ENCODE data around the gene OR2S2. TPM values are rescaled to one million over a fixed set of nuclear protein-coding genes. Genes with fewer than 3 reads are reported as not detected.
"Not testable (repeated sequence)": the region's sequence is repeated elsewhere in the genome, so short reads cannot be mapped to it uniquely, and the experiment has no call there.

OR2S2 gene, protein sequence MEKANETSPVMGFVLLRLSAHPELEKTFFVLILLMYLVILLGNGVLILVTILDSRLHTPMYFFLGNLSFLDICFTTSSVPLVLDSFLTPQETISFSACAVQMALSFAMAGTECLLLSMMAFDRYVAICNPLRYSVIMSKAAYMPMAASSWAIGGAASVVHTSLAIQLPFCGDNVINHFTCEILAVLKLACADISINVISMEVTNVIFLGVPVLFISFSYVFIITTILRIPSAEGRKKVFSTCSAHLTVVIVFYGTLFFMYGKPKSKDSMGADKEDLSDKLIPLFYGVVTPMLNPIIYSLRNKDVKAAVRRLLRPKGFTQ
- not detected in 2 replicates for total RNA-seq (2014; rRNA removed; shearing (Covaris generic); ENCODE audit: low replicate concordance)

DNA sequence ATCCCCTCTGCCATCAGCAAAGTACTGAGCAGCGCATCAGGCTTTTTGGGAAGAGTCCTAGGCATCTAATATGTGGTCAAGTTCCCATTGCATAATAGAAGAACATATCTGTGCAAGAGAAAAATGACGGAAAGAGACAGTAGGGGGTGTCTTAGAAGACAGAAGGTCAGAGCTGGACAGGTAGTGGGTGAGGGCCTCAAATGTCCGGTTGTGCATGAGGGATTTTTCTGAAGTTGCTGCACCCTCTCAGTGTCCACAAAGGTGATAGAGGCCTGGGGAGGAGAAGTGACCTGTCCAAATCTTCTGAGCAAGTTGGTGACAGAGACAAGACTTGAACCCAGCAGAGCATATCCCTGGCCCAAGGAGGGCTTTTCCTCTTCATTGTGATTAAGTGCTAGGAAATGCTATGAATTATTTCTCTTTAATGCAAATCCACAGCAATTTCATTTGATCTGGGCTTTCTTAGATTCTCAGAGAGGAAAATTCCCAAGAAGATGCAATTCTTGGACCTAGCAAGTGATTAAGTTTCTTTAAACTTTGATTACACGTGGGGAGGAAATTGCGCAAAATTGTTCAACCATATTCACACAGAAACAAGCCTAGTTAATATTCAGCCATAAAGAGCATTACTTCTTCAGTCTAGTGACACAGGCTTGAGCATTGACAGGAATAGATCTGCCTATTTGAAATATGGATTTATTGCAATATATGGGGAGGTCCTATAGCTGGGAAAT lies at the start of gene OR2S2:
OR2S2 (minus strand) TSS at position 51 of the 734 bp plus-strand sequence. CDS start 56 bp downstream, outside the sequence.
- no peak within 1 kb of the TSS for H2AFZ ChIP-seq (ENCODE audit: low read length)
- no peaks in the 10 kb centered on the region for H3K27me3 ChIP-seq (ENCODE audit: low read length)
- no peaks in the 10 kb centered on the region for H3K9me3 ChIP-seq (ENCODE audit: low read length)
- H3K4me3 ChIP-seq (ENCODE audit: low read length), result no peak within 1 kb of the TSS
- H4K20me1 ChIP-seq (ENCODE audit: insufficient read depth, low read depth, low read length), result no peaks in the 10 kb centered on the region; the same call in 1 of the 2 replicates
- no peak for DNase-seq
- no peak within 1 kb of the TSS for H3K27ac ChIP-seq (ENCODE audit: low read length)
- no peaks in the 10 kb centered on the region for H3K9me2 ChIP-seq (replicated peaks; ENCODE audit: insufficient read depth, low read length)
- no peaks in the 10 kb centered on the region for H3K36me3 ChIP-seq (ENCODE audit: insufficient read depth, low read length)
- no peaks in the 10 kb centered on the region for H3K4me1 ChIP-seq (ENCODE audit: low read length)
- H3K79me2 ChIP-seq (ENCODE audit: low read length), result no peaks in the 10 kb centered on the region
- H3K4me2 ChIP-seq (ENCODE audit: low read depth, low read length, poor library complexity, severe bottlenecking), result no peak within 1 kb of the TSS
- no peak within 1 kb of the TSS for H3K9ac ChIP-seq (ENCODE audit: low read length)

DNA sequence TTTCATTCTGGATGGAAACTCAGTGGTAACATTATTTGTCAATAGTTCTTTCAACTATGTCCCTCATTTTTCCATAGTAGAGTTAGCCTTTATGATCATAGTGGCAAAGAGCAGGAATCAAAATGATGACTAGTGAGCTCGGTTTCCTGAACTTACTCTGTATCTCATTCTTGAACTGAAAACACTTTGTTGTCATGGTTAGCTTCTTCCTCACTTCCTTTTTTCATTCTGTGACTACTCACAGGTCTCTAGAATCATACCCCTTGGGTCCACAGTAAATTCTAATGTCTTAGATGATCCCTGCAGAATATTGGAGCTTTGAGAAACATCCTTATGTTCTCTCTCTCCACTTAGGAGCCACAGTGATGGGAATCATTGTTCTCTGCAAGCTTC lies 49.4 kb upstream of the OR2S2 start:
- H3K9me2 ChIP-seq (replicated peaks; ENCODE audit: insufficient read depth, low read length), result no peaks in the 10 kb centered on the region
- H3K27ac ChIP-seq (ENCODE audit: low read length), result no peak overlapping the region
- DNase-seq, result peak; percentile 51
- no peaks in the 10 kb centered on the region for H3K9me3 ChIP-seq (ENCODE audit: low read length)
- H3K4me3 ChIP-seq (ENCODE audit: low read length), result no peak overlapping the region
- H3K4me1 ChIP-seq (ENCODE audit: low read length), result no peaks in the 10 kb centered on the region
- no peak overlapping the region for H3K9ac ChIP-seq (ENCODE audit: low read length)
- H4K20me1 ChIP-seq (ENCODE audit: insufficient read depth, low read depth, low read length), result no peaks in the 10 kb centered on the region
- no peaks in the 10 kb centered on the region for H3K79me2 ChIP-seq (ENCODE audit: low read length)
- 0 out of 2 replicates have a peak, but pooled peaks cover 4% of the 10 kb centered on the region for H3K27me3 ChIP-seq (ENCODE audit: low read length)
- H3K36me3 ChIP-seq (ENCODE audit: insufficient read depth, low read length), result no peaks in the 10 kb centered on the region
- no peak overlapping the region for H3K4me2 ChIP-seq (ENCODE audit: low read depth, low read length, poor library complexity, severe bottlenecking)
- H2AFZ ChIP-seq (ENCODE audit: low read length), result no peak overlapping the region

DNA sequence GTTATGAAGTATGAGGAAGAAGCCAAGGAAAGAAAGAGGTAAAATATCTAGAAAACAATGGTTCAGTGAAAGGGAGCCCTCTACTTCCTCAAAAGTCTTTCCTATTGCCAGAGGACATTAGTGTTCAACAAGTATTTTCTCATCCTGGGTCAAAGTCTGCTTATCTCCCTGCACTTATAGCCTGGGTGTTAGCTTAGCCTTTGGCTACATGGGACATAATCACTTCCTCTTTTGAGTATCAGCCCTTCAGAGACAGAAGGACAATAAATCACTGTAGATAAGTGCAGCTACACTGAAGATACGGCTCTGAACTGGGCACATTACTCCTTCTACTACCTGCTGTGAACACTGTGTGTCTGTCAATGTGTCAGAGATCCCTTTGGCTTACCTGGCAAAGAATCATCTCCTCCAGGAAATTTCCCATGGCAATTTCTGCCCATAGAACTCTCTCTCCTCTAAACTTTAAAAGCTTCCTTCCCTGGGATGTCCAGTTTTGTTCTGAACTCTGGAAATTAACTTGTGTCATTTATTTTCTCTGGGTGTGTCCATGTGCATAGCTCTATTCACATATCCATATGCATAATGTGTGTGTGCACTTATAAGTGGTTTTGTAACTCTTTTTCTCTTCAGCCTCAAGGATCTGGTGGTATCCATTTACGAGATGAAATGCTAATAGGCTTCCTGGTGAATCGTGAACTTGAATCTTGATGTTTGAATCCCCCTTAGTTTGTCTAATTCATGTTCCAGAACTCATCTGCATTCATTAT lies 48.8 kb upstream of the OR2S2 start:
- Histone ChIP-seq H3K79me2 (ENCODE audit: low read length) (no peaks in the 10 kb centered on the region), H4K20me1 (ENCODE audit: insufficient read depth, low read depth, low read length) (no peaks in the 10 kb centered on the region), H3K9me2 (replicated peaks; ENCODE audit: insufficient read depth, low read length) (no peaks in the 10 kb centered on the region), H2AFZ (ENCODE audit: low read length) (no peak overlapping the region), H3K27me3 (ENCODE audit: low read length) (0 out of 2 replicates have a peak, but pooled peaks cover 4% of the 10 kb centered on the region), H3K27ac (ENCODE audit: low read length) (no peak overlapping the region), H3K9me3 (ENCODE audit: low read length) (no peaks in the 10 kb centered on the region), H3K4me2 (ENCODE audit: low read depth, low read length, poor library complexity, severe bottlenecking) (no peak overlapping the region), H3K4me1 (ENCODE audit: low read length) (no peaks in the 10 kb centered on the region), H3K36me3 (ENCODE audit: insufficient read depth, low read length) (no peaks in the 10 kb centered on the region), H3K9ac (ENCODE audit: low read length) (no peak overlapping the region), H3K4me3 (ENCODE audit: low read length) (no peak overlapping the region)
- DNase-seq, result no peak

DNA sequence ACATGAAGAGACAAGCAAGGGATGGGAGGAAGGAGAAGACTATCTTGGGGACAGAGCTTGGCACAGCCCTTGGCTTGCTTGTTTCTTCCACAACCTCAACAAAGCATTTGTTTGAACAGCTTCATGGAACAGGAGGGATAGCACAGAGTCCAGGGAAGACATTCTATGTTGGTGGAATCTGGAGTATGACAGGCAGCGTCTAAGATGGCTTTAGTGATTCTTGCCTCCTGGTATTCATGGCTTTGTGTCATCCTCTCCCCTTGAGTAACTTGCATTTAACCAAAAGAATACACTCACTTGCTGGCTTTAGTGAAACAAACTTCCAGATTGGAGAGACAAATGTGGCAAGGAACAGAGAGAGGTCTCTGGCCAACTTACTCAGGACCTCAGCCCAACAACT lies 47.9 kb upstream of the OR2S2 start:
- DNase-seq, result no peak
- Histone ChIP-seq H3K4me3 (ENCODE audit: low read length) (no peak overlapping the region), H3K27ac (ENCODE audit: low read length) (no peak overlapping the region), H2AFZ (ENCODE audit: low read length) (no peak overlapping the region), H3K9ac (ENCODE audit: low read length) (no peak overlapping the region), H3K79me2 (ENCODE audit: low read length) (no peaks in the 10 kb centered on the region), H3K9me3 (ENCODE audit: low read length) (no peaks in the 10 kb centered on the region), H3K27me3 (ENCODE audit: low read length) (0 out of 2 replicates have a peak, but pooled peaks cover 4% of the 10 kb centered on the region), H4K20me1 (ENCODE audit: insufficient read depth, low read depth, low read length) (no peaks in the 10 kb centered on the region), H3K4me1 (ENCODE audit: low read length) (no peaks in the 10 kb centered on the region), H3K4me2 (ENCODE audit: low read depth, low read length, poor library complexity, severe bottlenecking) (no peak overlapping the region), H3K9me2 (replicated peaks; ENCODE audit: insufficient read depth, low read length) (no peaks in the 10 kb centered on the region), H3K36me3 (ENCODE audit: insufficient read depth, low read length) (no peaks in the 10 kb centered on the region)

DNA sequence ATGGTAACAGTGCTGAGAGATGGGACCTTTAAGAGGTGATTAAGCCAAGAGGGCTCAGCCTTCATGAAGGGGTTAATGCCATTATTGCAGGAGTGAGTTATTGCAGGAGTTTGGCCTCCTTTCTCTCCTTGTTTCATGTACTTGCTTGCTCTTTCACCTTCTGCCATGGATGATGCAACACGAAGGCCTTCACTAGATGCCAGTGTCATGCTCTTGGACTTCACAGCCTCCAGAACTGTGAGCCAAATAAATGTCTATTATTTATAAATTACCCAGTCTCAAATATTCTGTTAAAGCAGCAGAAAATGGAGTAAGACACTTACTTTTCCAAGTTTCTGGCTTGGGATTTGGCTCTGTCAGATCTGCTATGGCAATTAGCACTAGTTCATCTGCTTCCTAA lies 40.4 kb upstream of the OR2S2 start:
- Histone ChIP-seq H2AFZ (ENCODE audit: low read length) (no peak overlapping the region), H3K9me3 (ENCODE audit: low read length) (no peaks in the 10 kb centered on the region), H3K27ac (ENCODE audit: low read length) (no peak overlapping the region), H3K27me3 (ENCODE audit: low read length) (no peaks in the 10 kb centered on the region), H3K9me2 (replicated peaks; ENCODE audit: insufficient read depth, low read length) (no peaks in the 10 kb centered on the region), H3K79me2 (ENCODE audit: low read length) (no peaks in the 10 kb centered on the region), H3K36me3 (ENCODE audit: insufficient read depth, low read length) (no peaks in the 10 kb centered on the region), H3K9ac (ENCODE audit: low read length) (no peak overlapping the region), H3K4me3 (ENCODE audit: low read length) (no peak overlapping the region), H3K4me1 (ENCODE audit: low read length) (no peaks in the 10 kb centered on the region), H3K4me2 (ENCODE audit: low read depth, low read length, poor library complexity, severe bottlenecking) (no peak overlapping the region), H4K20me1 (ENCODE audit: insufficient read depth, low read depth, low read length) (no peaks in the 10 kb centered on the region)
- DNase-seq, result no peak

DNA sequence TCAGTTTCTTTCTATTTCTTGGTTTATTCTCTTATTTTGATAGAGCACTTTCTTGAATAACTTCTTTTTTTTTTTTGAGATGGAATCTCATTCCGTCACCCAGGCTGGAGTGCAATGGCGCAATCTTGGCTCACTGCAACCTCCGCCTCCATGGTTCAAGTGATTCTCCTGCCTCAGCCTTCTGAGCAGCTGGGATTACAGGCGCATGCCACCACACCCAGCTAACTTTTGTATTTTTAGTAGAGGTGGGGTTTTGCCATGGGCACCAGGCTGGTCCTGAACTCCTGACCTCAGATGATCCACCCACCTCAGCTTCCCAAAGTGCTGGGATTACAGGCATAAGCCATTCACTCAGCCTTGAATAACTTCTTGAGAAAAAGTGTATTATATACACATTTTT lies 39.1 kb upstream of the OR2S2 start:
- not testable (repeated sequence) for H3K9me3 ChIP-seq (ENCODE audit: low read length); DNase-seq; H3K9ac ChIP-seq (ENCODE audit: low read length)

DNA sequence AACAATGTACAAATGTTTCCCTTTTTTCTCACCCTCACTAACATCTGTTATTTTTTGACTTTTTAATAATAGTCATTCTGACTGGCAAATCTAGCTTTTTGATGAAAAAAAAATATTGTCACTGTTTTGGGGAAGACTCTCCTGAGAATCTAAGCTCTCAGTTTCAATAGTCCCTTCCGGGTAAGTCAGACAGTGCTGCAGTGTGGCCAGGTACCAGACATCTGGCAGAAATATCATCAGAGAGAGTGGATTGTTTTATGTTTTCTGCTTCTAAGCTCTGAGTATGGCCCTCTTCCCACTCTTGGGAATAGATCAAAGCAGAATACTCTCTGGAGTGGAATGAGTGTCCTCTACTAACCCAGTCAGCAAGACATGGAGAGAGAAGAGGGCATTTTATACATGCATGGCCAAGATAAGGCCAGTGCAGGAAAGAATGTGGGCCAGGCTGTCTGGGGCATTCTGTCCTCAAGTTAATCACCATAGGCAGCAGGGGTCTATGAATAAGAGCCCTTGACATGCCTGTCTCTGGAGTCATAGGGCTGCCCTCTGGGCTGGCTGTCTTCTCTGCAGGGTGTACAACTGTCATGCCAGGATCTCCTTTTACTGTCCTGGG lies 38.5 kb upstream of the OR2S2 start:
- H2AFZ ChIP-seq (ENCODE audit: low read length), result no peak overlapping the region
- H4K20me1 ChIP-seq (ENCODE audit: insufficient read depth, low read depth, low read length), result no peaks in the 10 kb centered on the region
- no peak overlapping the region for H3K27ac ChIP-seq (ENCODE audit: low read length)
- DNase-seq, result no peak
- H3K79me2 ChIP-seq (ENCODE audit: low read length), result no peaks in the 10 kb centered on the region
- no peak overlapping the region for H3K4me3 ChIP-seq (ENCODE audit: low read length)
- H3K4me1 ChIP-seq (ENCODE audit: low read length), result no peaks in the 10 kb centered on the region
- H3K9me3 ChIP-seq (ENCODE audit: low read length), result no peaks in the 10 kb centered on the region
- no peak overlapping the region for H3K9ac ChIP-seq (ENCODE audit: low read length)
- no peak overlapping the region for H3K4me2 ChIP-seq (ENCODE audit: low read depth, low read length, poor library complexity, severe bottlenecking)
- H3K36me3 ChIP-seq (ENCODE audit: insufficient read depth, low read length), result no peaks in the 10 kb centered on the region
- no peaks in the 10 kb centered on the region for H3K27me3 ChIP-seq (ENCODE audit: low read length)
- no peaks in the 10 kb centered on the region for H3K9me2 ChIP-seq (replicated peaks; ENCODE audit: insufficient read depth, low read length)

More for the DNA sequence above, 39.1 kb upstream of the OR2S2 start:
- H3K27me3 ChIP-seq (ENCODE audit: low read length); H3K4me2 ChIP-seq (ENCODE audit: low read depth, low read length, poor library complexity, severe bottlenecking); H4K20me1 ChIP-seq (ENCODE audit: insufficient read depth, low read depth, low read length); H3K4me1 ChIP-seq (ENCODE audit: low read length); H3K79me2 ChIP-seq (ENCODE audit: low read length); H3K27ac ChIP-seq (ENCODE audit: low read length); H3K9me2 ChIP-seq (replicated peaks; ENCODE audit: insufficient read depth, low read length); H3K4me3 ChIP-seq (ENCODE audit: low read length); H2AFZ ChIP-seq (ENCODE audit: low read length); H3K36me3 ChIP-seq (ENCODE audit: insufficient read depth, low read length): not testable (repeated sequence)

Measured in Karpas-422 (cell line).